Fibroblast of the aortic adventitia (primary cell): ENCODE data around the gene PLB1. TPM values are rescaled to one million over a fixed set of nuclear protein-coding genes. Genes with fewer than 3 reads are reported as not detected.

ENCODE experiments used
- DNase-seq: peaks from one replicate; pipeline ENCODE4 v3.0.0-alpha.2; 2010; ENCODE audit warnings: low read depth
- H3K4me3 ChIP-seq: 2 replicates; pipeline ENCODE4 v1.5.1; 2011; ENCODE audit warnings: low read depth, mild to moderate bottlenecking, control low read depth, low read length, moderate library complexity
- CTCF ChIP-seq: IDR thresholded peaks from 2 replicates; pipeline ENCODE4 v1.5.1; 2011; ENCODE audit warnings: mild to moderate bottlenecking, low read length, control low read depth, inconsistent platforms; ENCODE audit not compliant: insufficient read depth
- total RNA-seq: library from RNA; depleted of rRNA; stranded (reverse); fragments of >200 nt; gene quantifications from 2 replicates; pipeline ENCODE4 v1.2.3, GENCODE V29; 2012; ENCODE audit warnings: low replicate concordance

The PLB1 gene
- total RNA-seq, 1 donor, result 2.7 TPM

GRCh38 chr2:28612131-28612812 lies 116.4 kb downstream of the PLB1 start:
- no peak for TF ChIP-seq CTCF
- DNase-seq, result no peak
- H3K4me3 ChIP-seq, result no peak overlapping the region

GRCh38 chr2:28613186-28613585 lies 117.3 kb downstream of the PLB1 start:
- no peak overlapping the region for H3K4me3 ChIP-seq
- no peak for TF ChIP-seq CTCF
- DNase-seq, result no peak

GRCh38 chr2:28613633-28614501 lies 118.0 kb downstream of the PLB1 start:
- no peak for TF ChIP-seq CTCF
- DNase-seq, result no peak
- H3K4me3 ChIP-seq, result no peak overlapping the region

- DNase-seq, result no peak
- no peak for TF ChIP-seq CTCF
Observed at GRCh38 chr2:28615706-28616105, 119.8 kb downstream of the PLB1 start.

GRCh38 chr2:28616396-28616999 lies 120.6 kb downstream of the PLB1 start:
- H3K4me3 ChIP-seq, result no peak overlapping the region
- no peak for TF ChIP-seq CTCF
- DNase-seq, result peak; percentile 83

More at GRCh38 chr2:28615706-28616105, 119.8 kb downstream of the PLB1 start:
- H3K4me3 ChIP-seq, result no peak overlapping the region

GRCh38 chr2:28617502-28618184 lies 121.8 kb downstream of the PLB1 start:
- H3K4me3 ChIP-seq, result no peak overlapping the region
- peak; percentile 46 for DNase-seq
- no peak for TF ChIP-seq CTCF
